NK-92 (cell line): Measurements from ENCODE around the gene SIK3.
"Not testable (repeated sequence)": the region's sequence is repeated elsewhere in the genome, so short reads cannot be mapped to it uniquely, and the experiment has no call there.

ENCODE experiments used
- DNase-seq: peaks from one replicate; lab custom pipeline; 2025; ENCODE audit not compliant: unreplicated experiment; lab: John Stamatoyannopoulos, UW

SIK3 gene

DNA sequence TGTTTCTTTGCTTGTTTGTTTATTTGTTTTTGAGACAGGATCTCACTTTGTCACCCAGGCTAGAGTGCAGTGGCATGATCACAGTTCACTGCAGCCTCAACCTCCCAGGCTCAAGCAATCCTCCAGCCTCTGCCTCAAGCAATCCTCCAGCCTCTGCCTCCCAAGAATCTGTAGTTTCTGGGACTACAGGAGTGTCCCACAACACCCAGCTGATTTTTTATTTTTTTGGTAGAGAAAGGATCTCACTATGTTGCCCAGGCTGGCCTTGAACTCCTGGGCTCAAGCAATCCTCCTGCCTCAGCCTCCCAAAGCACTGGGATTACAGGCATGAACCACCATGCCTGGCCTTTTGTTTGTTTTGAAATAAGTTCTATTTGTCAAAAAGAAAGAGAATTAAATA, 296.6 kb downstream of the SIK3 start:
- DNase-seq: not testable (repeated sequence)

DNA sequence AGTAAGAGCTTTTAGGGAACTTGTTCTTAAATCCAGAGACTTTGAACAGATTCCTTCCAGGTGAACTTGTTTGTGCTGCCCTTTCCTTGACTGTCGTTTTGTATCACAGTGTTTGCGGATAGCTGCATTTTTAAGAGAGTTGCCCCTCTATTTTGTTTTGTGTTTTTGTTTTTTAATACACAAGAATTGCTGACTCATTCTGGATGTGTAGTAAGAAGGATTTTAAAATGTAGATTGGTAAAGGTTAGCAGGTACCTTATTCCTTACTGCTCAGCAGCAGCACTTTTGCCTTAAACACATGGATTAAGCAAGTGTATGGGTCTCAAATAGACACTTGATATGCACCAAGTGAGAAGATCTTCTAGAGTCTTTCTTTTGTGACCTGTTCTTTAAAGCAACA, 297.6 kb downstream of the SIK3 start:
- no peak for DNase-seq

DNA sequence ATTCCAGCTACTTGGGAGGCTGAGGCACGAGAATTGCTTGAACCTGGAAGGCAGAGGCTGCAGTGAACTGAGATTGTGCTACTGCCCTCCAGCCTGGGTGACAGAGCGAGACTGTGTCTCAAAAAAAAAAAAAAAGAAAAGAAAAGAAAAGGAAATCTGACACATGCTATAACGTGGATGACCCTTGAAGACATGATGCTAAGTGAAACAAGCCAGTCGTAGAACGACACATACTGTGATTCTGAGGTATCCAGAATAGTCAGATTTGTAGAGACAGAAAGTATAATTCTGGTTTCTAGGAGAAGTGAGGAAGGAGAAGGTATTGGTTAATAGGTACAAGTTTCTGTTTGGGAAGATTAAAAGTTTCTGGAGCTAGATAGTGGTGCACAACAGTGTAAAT, 299.9 kb downstream of the SIK3 start:
- no peak for DNase-seq

DNA sequence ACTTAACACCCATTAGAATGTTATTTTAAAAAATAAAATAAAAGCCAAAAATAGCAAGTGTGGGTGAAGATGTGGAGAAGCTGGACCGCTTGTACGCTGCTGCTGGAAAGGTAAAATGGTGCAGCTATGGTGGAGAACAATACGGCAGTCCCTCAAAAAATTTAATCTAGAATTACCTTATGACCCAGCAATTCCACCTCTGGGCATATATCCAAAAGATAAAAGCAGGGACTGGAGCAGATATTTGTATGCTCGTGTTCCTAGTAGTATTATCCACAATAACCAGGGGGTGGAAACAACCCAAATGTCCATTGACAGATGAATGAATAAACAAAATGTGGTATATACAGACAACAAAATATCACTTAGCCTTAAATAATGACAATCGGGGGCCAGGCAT, 300.4 kb downstream of the SIK3 start:
- DNase-seq: no peak

DNA sequence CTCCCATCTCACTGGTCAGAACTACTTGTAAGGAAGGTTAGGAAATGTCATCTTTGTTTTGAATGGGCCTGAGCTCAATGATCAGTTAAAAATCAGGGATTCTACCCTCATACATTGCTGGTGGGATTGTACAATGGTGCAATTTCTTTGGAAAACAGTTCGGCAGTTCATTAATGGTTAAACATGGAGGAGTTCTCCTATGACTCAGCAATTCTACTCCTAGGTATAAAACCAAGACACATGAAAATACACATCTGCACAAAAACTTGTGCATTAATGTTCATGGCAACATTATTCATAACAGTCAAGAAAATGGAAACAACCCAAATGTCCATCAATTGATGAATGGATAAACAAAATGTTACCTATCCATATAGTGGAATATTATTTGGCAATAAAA, 301.7 kb downstream of the SIK3 start:
- DNase-seq: no peak

DNA sequence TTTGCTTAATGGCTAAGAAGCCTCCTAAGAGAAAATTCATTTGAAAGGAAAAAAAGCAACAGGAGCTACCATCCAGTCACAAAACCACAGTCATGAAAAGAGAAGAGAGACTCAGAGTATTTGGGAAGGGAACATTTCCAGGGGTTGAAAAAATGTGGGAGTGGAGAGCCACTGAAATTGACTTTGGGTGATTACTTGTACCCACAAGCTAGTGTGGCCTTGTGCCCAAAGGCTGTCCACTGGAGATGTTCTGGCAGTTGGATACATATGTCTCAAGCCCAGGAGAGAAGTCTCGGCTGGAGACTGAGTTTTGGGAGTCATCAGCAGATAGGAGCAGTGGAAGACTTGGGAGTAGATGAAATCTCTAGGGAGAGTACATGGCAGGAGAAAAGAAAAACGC, 303.4 kb downstream of the SIK3 start:
- DNase-seq: no peak

DNA sequence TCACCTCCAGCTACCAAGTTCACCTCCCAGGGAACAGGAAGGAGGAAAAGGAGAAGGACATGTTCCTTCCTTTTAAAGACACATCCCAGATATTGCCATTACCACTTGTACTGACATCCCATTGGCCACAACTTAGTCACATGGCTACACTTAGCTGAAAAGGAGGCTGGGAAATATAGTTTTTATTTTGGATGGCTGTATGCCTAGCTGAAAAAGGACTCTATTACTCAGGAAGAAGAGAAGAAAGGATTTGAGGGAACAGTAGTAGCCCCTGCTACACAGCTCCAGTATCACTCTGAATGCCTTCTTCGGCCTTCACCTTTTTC, 304.5 kb downstream of the SIK3 start:
- DNase-seq: no peak
